Stomach (tissue), 9 donors: ENCODE measurements around the gene IL22RA2. TPM values are rescaled to one million over a fixed set of nuclear protein-coding genes. Genes with fewer than 3 reads are reported as not detected.
"Not testable (repeated sequence)": the region's sequence is repeated elsewhere in the genome, so short reads cannot be mapped to it uniquely, and the experiment has no call there.

ENCODE experiments used
- DNase-seq, 2 donors: peaks; one replicate each; pipeline versions ENCODE4 v3.0.0 to v3.0.0-alpha.2; 2013 to 2019
- H3K27ac ChIP-seq, 5 donors: fragments of 200-600 bp in 4 of 5; sonication (generic) in 4 of 5; one replicate each; pipeline ENCODE4 v1.5.1; 2013 to 2019; ENCODE audit warnings: mild to moderate bottlenecking in 1 of 5, moderate library complexity in 1 of 5
- H3K27me3 ChIP-seq, 3 donors: fragments of 200-600 bp; sonication (generic); one replicate each; pipeline ENCODE4 v1.5.1; 2017 to 2019; ENCODE audit warnings: mixed run types in 1 of 3
- H3K36me3 ChIP-seq, 4 donors: fragments of 200-600 bp; sonication (generic); 1 replicate in 3 of 4; 2 replicates in 1 of 4; pipeline ENCODE4 v1.5.1; 2016 to 2019
- H3K4me1 ChIP-seq, 4 donors: fragments of 200-600 bp; sonication (generic); one replicate each; pipeline ENCODE4 v1.5.1; 2016 to 2019
- H3K4me3 ChIP-seq, 4 donors: fragments of 200-600 bp; sonication (generic) in 3 of 4; one replicate each; pipeline ENCODE4 v1.5.1; 2016 to 2019; ENCODE audit warnings: mild to moderate bottlenecking in 1 of 4
- H3K9me3 ChIP-seq, 4 donors: fragments of 200-600 bp; sonication (generic); one replicate each; pipeline ENCODE4 v1.5.1; 2016 to 2019
- CTCF ChIP-seq, 7 experiments: fragments of 450-650 bp in 4 of 7; fragments of 200-600 bp in 3 of 7; sonication (generic) in 3 of 7; IDR thresholded peaks; one replicate each; pipeline ENCODE4 v1.5.1; 2016 to 2019; ENCODE audit warnings: antibody characterized with exemption in 7 of 7, control low read depth in 2 of 7, mild to moderate bottlenecking in 1 of 7
- EP300 ChIP-seq: sonication (generic); formaldehyde crosslinking; IDR thresholded peaks from one replicate; pipeline ENCODE4 v1.6.1; 2017; ENCODE audit warnings: antibody characterized with exemption
- POLR2A ChIP-seq, 4 donors: fragments of 450-650 bp; IDR thresholded peaks; one replicate each; pipeline ENCODE4 v1.6.1; 2016; ENCODE audit warnings: antibody characterized with exemption in 4 of 4, control low read depth in 2 of 4, mild to moderate bottlenecking in 1 of 4, moderate library complexity in 1 of 4
- POLR2AphosphoS5 ChIP-seq, 3 donors: sonication (generic); formaldehyde crosslinking; IDR thresholded peaks; one replicate each; pipeline ENCODE4 v1.6.1; 2016; ENCODE audit warnings: antibody characterized with exemption in 3 of 3
- WGBS, 5 donors: extraction: QIAGEN DNeasy Blood & Tissue Kit in 3 of 5; methylation state at CpG; one replicate each; pipeline versions ENCODE4 v1.1.5 to v1.1.7; 2013 to 2018; 5-methylcytosine and 5-hydroxymethylcytosine counted together
- intact Hi-C: fragments of 100-400 bp; cut with DNase I; formaldehyde crosslinking; loops from one replicate; pipeline ENCODE4 v1.15.1; 2023; ENCODE audit warnings: low total_unique reads
- polyA plus RNA-seq, 3 donors: library from polyadenylated mRNA; stranded (reverse); fragments of 200-250 nt; gene quantifications; one replicate each; pipeline ENCODE4 v1.2.3, GENCODE V29; 2013
- total RNA-seq, 5 donors: library from RNA; depleted of rRNA; stranded (reverse); fragments of >200 nt; gene quantifications; one replicate each; pipeline versions ENCODE4 v1.1.0 to v1.2.3, GENCODE V29; 2014 to 2016
- donor health status: healthy with polysubstance abuse.
- donor health status: Bipolar disorder and iron deficiency.
- donor health status: healthy.

Gene IL22RA2
- total and polyA plus RNA-seq, 8 donors, result 0.05 TPM; not detected in 7

DNA sequence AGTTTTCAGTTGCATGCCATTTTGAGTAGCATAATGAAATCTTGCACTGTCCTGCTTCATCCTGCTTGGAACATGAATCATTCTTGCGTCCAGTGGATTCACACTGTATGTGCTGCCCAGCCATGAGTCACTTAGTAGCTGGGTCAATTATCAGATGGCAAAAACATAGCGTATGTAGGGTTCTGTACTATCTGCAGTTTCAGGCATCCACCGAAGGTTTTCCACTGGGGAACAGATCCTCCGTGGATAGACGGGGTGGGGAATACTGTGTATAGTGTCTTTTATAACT lies 61.4 kb downstream of the IL22RA2 start:
- Histone ChIP-seq H3K27ac (no peak overlapping the region), H3K9me3 (peaks cover 0 to 6% (median 0%) of the 10 kb centered on the region in 4 donors), H3K27me3 (no peaks in the 10 kb centered on the region), H3K36me3 (no peaks in the 10 kb centered on the region), H3K4me1 (peaks cover 0 to 7% (median 0%) of the 10 kb centered on the region in 4 donors), H3K4me3 (no peak overlapping the region)
- no peak for TF ChIP-seq POLR2A (IDR thresholded peaks at IDR 0.05)
- TF ChIP-seq POLR2AphosphoS5 (IDR thresholded peaks at IDR 0.05), result no peak
- TF ChIP-seq EP300, result no peak
- DNase-seq, result no peak
- intact Hi-C loops, result no loop called here
- 79 to 93% (median 86%) methylated on average over 5 of the region's 5 CpGs for WGBS, 5 donors

GRCh38 chr6:137111296-137112066 lies 62.0 kb downstream of the IL22RA2 start:
- Histone ChIP-seq H3K27ac (no peak overlapping the region), H3K36me3 (no peaks in the 10 kb centered on the region), H3K9me3 (peaks cover 0 to 6% (median 0%) of the 10 kb centered on the region in 4 donors), H3K4me3 (no peak overlapping the region), H3K27me3 (no peaks in the 10 kb centered on the region), H3K4me1 (peaks cover 0 to 7% (median 0%) of the 10 kb centered on the region in 4 donors)
- no peak for DNase-seq
- TF ChIP-seq POLR2A (IDR thresholded peaks at IDR 0.05) (no peak), EP300 (no peak), CTCF (IDR thresholded peaks at IDR 0.05) (no peak), POLR2AphosphoS5 (IDR thresholded peaks at IDR 0.05) (no peak)
- intact Hi-C loops, result no loop called here
- 89 to 96% (median 93%) methylated on average over 2 of the region's 2 CpGs for WGBS, 5 donors

DNA sequence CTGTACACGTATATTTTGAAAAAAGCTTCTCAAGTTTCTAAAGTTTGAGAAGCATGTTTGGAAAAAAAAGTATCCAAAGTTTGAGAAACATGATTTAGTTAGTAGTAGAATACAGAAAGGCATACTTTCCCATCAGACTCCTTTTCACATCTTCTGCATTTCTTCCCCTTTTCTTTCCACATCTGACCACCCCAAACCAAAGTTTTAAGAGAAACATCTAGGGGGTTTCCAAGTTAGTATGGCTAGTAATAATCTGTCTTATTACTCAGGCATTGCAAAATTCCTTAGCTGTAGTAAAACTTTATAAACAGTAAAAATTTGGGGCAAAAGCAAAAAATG lies 65.7 kb downstream of the IL22RA2 start:
- no peak overlapping the region for H3K27ac ChIP-seq
- TF ChIP-seq POLR2A (IDR thresholded peaks at IDR 0.05) (no peak), POLR2AphosphoS5 (IDR thresholded peaks at IDR 0.05) (no peak), CTCF (IDR thresholded peaks at IDR 0.05) (no peak), EP300 (no peak)
- no peaks in the 10 kb centered on the region for H3K27me3 ChIP-seq
- 41 to 70% (median 63%) methylated on average over 1 of the region's 1 CpG for WGBS, 5 donors
- no peaks in the 10 kb centered on the region for H3K36me3 ChIP-seq
- DNase-seq, result no peak
- H3K4me1 ChIP-seq, result no peaks in the 10 kb centered on the region
- intact Hi-C loops, result no loop called here
- H3K4me3 ChIP-seq, result no peak overlapping the region
- H3K9me3 ChIP-seq, result peaks cover 0 to 6% (median 0%) of the 10 kb centered on the region in 4 donors

DNA sequence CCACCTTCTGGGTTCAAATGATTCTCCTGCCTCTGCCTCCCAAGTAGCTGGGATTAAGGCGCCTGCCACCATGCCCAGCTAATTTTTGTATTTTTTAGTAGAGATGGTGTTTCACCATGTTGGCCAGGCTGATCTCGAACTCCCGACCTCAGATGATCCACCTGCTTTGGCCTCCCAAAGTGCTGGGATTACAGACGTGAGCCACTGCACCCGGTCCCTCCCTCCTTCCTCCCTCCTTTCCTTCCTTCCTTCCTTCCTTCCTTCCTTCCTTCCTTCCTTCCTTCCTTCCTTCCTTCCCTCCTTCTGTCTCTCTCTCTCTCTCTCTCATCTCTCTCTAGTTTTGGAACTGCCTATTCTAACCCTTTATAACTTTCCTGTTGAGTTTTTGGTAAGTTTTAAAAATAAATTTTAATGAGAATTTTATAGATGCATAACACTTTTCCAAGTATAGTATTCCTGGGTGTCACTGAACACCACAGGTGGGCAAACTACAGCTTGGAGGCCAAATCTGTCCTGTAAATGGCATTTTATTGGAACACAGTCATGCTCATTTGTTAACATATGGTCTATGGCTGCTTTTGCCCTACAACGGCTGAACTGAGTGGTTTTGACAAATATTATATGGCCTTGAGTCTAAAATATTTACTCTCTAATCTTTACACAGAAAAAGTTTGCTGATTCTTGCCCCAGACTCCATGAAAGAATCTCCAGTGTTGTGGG lies 66.2 kb downstream of the IL22RA2 start:
- intact Hi-C loops, result not testable (repeated sequence)

DNA sequence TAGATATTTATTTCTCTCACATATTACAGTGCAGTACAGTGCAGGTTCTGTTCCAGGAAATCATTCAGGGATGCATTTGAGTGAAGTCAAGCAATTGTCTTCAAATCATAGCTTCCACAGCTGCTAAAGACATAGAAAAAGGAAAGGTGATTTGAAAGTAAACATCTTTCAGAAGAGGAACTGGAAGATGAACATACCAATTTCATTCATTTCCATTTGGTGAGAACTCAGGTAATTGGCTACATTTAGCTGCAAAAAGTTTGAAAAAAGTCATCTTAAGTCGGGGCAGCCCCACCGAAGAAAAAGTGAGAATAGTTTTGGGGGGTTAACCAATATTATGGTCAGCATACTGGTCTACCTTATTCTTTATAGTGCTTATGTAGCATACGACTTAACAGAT lies 67.3 kb downstream of the IL22RA2 start:
- WGBS, 5 donors, result 89 to 97% (median 92%) methylated on average over 3 of the region's 3 CpGs

More for the DNA sequence above, 66.2 kb downstream of the IL22RA2 start:
- WGBS, 5 donors, result 72 to 84% (median 80%) methylated on average over 6 of the region's 6 CpGs
- H3K36me3 ChIP-seq, H3K27ac ChIP-seq, DNase-seq, H3K27me3 ChIP-seq, H3K9me3 ChIP-seq, H3K4me3 ChIP-seq, H3K4me1 ChIP-seq: not testable (repeated sequence)

More for the DNA sequence above, 67.3 kb downstream of the IL22RA2 start:
- Histone ChIP-seq H3K4me3 (no peak overlapping the region), H3K4me1 (no peaks in the 10 kb centered on the region), H3K27ac (no peak overlapping the region), H3K9me3 (peaks cover 0 to 6% (median 0%) of the 10 kb centered on the region in 4 donors), H3K36me3 (no peaks in the 10 kb centered on the region), H3K27me3 (no peaks in the 10 kb centered on the region)
- DNase-seq, result no peak
- intact Hi-C loops, result no loop called here
- no peak for TF ChIP-seq CTCF (IDR thresholded peaks at IDR 0.05)
- no peak for TF ChIP-seq POLR2A (IDR thresholded peaks at IDR 0.05)
- no peak for TF ChIP-seq POLR2AphosphoS5 (IDR thresholded peaks at IDR 0.05)
- no peak for TF ChIP-seq EP300
